Activated CD4-positive, alpha-beta T cell treated with anti-CD3 and anti-CD28 coated beads, Interleukin-10, Interleukin-2, amounts not matched to agents 100 ng/mL and 50 ng/mL, durations not matched to agents 16 hours and 8 hours (primary cell): Measurements from ENCODE around the gene NELFCD.
"Not testable (repeated sequence)": the region's sequence is repeated elsewhere in the genome, so short reads cannot be mapped to it uniquely, and the experiment has no call there.

Experiments
- DNase-seq: peaks from one replicate; pipeline ENCODE4 v3.0.0-alpha.2; 2020

NELFCD gene

GRCh38 chr20:59010995-59011873, 30.2 kb downstream of the NELFCD start:
- no peak for DNase-seq

- DNase-seq: not testable (repeated sequence)
Measured at GRCh38 chr20:59011874-59012157, 30.8 kb downstream of the NELFCD start.

- DNase-seq: no peak
Measured at GRCh38 chr20:59013031-59013951, 32.2 kb downstream of the NELFCD start.

GRCh38 chr20:59013959-59014608, 33.0 kb downstream of the NELFCD start:
- DNase-seq: peak; percentile 13

GRCh38 chr20:59014680-59015389, 33.8 kb downstream of the NELFCD start:
- no peak for DNase-seq

- no peak for DNase-seq
Measured at GRCh38 chr20:59015411-59015810, 34.4 kb downstream of the NELFCD start.

GRCh38 chr20:59015812-59016711, 35.0 kb downstream of the NELFCD start:
- no peak for DNase-seq

GRCh38 chr20:59016795-59017492, 35.9 kb downstream of the NELFCD start:
- DNase-seq: peak; percentile 21

GRCh38 chr20:59017493-59018231, 36.6 kb downstream of the NELFCD start:
- DNase-seq: no peak

- no peak for DNase-seq
Measured at GRCh38 chr20:59018817-59019216, 37.8 kb downstream of the NELFCD start.

- no peak for DNase-seq
Measured at GRCh38 chr20:59019217-59019616, 38.2 kb downstream of the NELFCD start, which contains the start of gene TUBB1. Gene TUBB1, plus strand, starts transcription at chr20:59019429. Its CDS starts 94 bp downstream, at chr20:59019523.

GRCh38 chr20:59020938-59021551, 40.0 kb downstream of the NELFCD start:
- DNase-seq: no peak

- DNase-seq: no peak
Measured at GRCh38 chr20:59022754-59023153, 41.7 kb downstream of the NELFCD start.

- no peak for DNase-seq
Measured at GRCh38 chr20:59023616-59024015, 42.6 kb downstream of the NELFCD start.

GRCh38 chr20:59024111-59024530, 43.1 kb downstream of the NELFCD start:
- DNase-seq: no peak

GRCh38 chr20:59025086-59025485, 44.0 kb downstream of the NELFCD start:
- no peak for DNase-seq

GRCh38 chr20:59025511-59025910, 44.5 kb downstream of the NELFCD start:
- no peak for DNase-seq

- no peak for DNase-seq
Measured at GRCh38 chr20:59026904-59027740, 46.1 kb downstream of the NELFCD start.
